GM10266 (cell line): ENCODE results near the gene CPNE5.

Source experiments
- DNase-seq: peaks from one replicate; pipeline ENCODE4 v3.0.0; 2012; ENCODE audit errors: extremely low spot score
- TF ChIP-seq, protein P1 (sequence below): IDR thresholded peaks from 2 replicates; pipeline ENCODE4 v1.5.1; 2012; ENCODE audit warnings: mild to moderate bottlenecking, low read depth; ENCODE audit not compliant: control insufficient read depth, insufficient read depth; ENCODE audit errors: missing control alignments

CPNE5 gene

DNA sequence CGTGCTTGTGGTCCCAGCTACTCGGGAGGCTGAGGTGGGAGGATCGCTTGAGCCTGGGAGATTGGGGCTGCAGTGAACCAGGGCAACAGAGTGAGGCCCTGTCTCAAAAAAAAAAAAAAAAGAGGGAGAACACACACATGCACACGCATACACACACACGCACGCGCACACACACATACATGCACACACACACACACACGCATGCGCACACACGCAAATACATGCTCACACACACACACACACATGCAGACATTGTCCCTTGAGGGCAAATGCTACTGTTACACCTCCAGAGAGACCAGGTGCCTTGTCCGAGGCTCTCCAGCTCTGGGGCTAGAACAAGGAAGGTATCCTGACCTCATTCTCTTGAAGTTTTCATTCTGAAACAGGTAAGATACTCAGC, 77.1 kb downstream of the CPNE5 start:
- no peak for DNase-seq
- TF ChIP-seq, protein P1, sequence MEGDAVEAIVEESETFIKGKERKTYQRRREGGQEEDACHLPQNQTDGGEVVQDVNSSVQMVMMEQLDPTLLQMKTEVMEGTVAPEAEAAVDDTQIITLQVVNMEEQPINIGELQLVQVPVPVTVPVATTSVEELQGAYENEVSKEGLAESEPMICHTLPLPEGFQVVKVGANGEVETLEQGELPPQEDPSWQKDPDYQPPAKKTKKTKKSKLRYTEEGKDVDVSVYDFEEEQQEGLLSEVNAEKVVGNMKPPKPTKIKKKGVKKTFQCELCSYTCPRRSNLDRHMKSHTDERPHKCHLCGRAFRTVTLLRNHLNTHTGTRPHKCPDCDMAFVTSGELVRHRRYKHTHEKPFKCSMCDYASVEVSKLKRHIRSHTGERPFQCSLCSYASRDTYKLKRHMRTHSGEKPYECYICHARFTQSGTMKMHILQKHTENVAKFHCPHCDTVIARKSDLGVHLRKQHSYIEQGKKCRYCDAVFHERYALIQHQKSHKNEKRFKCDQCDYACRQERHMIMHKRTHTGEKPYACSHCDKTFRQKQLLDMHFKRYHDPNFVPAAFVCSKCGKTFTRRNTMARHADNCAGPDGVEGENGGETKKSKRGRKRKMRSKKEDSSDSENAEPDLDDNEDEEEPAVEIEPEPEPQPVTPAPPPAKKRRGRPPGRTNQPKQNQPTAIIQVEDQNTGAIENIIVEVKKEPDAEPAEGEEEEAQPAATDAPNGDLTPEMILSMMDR, result no peak

- DNase-seq, result no peak
- TF ChIP-seq, protein P1, result no peak
These were observed 78.4 kb downstream of the CPNE5 start for GRCh38 chr6:36760685-36761435.

DNA sequence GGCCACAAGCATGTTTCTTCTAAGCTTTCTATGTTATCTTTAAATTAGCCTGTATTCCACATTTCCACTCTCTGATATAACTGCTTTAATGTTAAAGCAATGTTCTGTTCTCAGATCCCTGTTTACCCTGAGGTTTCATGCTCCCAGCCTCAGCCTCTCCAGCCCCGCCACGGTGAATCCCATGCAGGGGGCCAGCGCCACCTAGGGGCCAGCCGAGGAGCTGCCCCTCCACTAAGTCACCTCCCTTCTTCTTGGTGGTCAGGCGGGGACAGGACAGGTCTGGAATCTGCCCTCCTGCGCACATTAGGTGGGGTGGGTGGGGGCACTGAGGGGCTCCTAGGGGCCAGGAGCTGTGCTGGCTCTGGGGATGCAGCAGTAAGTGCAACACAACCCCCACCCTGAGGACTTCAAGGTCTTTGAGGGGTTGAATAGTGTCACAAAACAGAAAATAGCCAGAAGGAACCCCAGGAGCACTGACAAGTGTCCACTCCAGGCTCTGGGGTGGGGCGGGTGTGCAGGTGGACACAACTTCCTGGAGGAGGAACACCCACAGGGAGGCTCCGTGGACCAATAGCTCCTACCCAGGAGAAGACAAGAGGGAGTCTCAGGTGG, 80.0 kb downstream of the CPNE5 start:
- DNase-seq, result peak; percentile 84
- TF ChIP-seq, protein P1, result peak; percentile 100

GRCh38 chr6:36758516-36759147, 80.6 kb downstream of the CPNE5 start:
- TF ChIP-seq, protein P1, result no peak
- DNase-seq, result no peak

DNA sequence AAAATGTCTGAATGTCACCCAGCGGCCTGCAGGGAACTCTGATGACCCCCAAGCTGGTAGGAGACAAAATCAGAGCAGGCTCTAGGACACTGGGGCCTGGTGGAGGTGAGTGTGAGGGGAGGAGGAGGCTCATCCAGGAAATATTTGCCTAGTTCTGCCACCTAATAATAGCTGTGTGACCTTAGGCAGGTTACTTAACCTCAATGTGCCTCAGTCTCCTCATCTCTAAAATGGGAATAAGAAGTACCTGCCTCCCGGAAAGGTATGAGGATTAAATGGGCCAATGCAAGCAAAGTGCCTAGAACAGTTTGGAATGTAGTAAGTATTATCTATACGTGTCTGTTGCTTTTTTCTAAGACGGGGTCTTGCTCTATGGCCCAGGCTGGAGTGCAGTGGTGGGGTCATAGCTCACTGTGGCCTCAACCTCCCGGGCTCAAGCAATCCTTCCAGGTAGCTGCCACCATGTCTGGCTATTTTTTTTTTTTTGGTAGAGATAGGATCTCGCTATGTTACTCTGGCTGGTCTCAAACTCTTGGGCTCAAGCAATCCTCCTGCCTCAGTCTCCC, 81.2 kb downstream of the CPNE5 start:
- TF ChIP-seq, protein P1, result no peak
- DNase-seq, result no peak

DNA sequence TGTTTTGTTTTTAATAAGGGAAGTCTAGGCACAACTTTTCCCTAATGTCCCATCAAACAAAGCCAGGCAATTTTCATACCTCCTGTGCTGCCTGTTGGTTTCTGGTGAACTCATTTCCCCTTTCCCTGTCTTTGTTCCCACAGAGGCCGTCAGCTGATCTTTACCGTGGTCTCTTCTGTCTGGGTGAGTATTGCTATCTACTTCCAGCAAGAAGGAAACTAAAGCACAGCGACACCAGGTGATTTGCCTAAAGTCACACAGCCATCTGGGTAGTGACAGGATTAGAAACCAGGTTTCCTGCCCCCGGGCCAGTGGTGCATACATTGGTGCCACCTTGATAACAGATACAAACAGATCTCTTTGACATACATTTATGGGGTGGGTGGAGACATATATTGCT, 82.0 kb downstream of the CPNE5 start:
- DNase-seq, result no peak
- TF ChIP-seq, protein P1, result peak; percentile 19
